Measurements from ENCODE around the gene FCHO1.

Gene FCHO1, protein sequence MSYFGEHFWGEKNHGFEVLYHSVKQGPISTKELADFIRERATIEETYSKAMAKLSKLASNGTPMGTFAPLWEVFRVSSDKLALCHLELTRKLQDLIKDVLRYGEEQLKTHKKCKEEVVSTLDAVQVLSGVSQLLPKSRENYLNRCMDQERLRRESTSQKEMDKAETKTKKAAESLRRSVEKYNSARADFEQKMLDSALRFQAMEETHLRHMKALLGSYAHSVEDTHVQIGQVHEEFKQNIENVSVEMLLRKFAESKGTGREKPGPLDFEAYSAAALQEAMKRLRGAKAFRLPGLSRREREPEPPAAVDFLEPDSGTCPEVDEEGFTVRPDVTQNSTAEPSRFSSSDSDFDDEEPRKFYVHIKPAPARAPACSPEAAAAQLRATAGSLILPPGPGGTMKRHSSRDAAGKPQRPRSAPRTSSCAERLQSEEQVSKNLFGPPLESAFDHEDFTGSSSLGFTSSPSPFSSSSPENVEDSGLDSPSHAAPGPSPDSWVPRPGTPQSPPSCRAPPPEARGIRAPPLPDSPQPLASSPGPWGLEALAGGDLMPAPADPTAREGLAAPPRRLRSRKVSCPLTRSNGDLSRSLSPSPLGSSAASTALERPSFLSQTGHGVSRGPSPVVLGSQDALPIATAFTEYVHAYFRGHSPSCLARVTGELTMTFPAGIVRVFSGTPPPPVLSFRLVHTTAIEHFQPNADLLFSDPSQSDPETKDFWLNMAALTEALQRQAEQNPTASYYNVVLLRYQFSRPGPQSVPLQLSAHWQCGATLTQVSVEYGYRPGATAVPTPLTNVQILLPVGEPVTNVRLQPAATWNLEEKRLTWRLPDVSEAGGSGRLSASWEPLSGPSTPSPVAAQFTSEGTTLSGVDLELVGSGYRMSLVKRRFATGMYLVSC

DNA sequence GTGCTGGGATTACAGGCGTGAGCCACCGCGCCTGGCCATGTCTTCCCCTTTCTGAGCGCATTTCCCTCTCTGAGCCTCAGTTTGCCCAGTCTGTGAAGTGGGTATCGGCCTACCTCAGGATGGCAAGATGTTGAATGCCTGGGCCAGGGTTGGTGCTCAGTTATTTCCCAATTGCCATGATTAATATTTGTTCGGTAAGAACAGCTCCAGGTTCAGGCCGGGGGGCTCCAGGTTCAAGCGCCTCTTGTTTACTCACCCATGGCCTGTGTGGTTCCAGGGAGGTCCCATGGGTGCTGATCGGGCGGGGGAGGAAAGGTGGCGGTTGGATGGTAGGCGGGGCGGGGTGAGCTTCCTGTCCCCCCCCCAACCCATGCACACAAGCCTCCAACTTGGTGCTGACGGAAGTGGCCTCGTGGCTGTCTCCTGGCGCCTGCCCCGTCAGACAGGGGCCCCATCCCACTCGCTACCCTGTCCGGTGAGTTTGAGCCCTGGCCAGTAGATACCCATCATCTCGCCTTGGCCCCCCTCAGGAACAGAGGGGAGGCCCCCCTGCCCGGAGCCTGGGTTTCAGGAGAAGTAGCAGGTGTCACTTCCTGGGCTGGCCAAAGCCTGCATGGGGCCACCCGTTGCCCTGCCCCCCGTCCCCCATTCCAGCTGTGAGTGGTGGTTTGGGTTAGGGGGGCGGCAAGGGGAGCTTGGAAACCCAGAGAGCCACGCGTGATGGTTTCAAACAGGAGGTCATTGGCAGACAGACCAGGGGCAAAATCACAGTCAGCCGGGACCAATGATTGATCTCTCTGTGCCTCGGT, at the start of gene FCHO1:
TSS of gene FCHO1 (plus strand) at position 375 of the 809 bp plus-strand sequence. CDS start 3,688 bp downstream, outside the sequence.
- peak in 25 of 56 donors; percentile 5 to 62 (median 33) for DNase-seq

DNA sequence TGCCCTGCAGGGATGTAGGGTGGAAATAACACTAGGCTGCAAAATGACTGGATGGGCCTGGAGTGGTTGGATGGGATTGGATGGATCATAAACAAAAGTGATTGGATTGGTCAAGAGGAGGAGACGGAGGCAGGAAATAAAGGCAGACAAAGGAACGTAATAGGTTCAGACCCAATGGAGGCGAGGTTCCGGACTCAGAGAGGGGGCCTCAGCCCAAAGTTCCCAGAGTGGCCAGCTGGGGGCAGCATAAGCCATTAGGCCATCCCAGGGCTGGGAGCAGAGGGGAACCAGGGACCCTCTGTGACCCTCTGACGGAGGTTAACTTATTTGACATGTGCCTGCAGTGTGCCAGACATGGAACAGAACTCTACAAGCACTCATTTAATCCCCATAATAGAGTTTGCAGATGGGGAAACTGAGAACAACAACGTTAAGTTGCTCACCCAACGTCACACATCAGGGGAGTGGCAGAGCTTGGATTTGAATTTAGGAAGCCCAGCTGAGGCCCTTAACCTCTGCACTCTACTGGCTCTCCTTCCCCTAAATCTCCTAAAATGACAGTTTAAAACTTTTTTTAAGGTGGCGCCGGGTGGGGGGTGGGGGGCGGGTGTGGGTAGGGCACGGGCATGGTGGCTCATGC, 47.3 kb upstream of the FCHO1 start:
- DNase-seq, result peak in 31 of 56 donors; percentile 7 to 70 (median 29)

DNA sequence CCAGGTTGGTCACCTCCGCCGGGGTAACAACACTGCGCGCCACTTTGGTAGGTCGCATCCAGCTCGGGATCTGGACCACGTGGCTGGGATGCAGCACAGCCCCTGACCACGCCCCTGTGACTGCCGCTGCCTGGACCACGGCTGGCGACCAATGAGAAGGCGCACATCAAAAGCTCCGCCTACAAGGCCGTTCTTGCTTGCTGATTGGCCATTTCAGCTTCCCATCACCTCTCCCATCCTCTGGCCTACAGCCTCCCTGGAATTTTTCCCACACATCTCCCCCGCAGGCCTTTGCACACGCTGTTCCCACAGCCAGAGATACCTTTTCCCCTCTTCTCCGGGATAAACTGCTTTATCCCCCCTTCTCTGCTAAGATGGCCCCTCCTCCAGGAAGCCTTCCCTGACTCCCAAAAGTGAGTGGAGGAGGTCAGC, 44.5 kb upstream of the FCHO1 start:
- DNase-seq, result peak in 35 of 56 donors; percentile 4 to 73 (median 43)

DNA sequence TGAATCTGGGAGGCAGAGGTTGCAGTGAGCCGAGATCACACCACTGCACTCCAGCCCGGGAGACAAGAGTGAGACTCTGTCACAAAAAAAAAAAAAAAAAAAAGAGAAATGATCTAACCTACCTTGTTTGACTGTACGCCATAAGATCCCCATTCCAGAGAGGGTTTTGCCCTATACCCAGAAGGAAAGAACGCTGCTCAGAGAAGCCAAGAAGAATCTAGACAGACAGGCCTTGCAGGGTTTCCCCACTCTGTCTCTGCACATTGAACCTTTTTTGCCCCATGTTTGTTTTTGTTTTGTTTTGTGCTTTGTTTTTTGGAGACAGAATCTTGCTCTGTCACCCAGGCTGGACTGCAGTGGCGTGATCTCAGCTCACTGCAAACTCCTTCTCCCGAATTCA, 39.4 kb upstream of the FCHO1 start:
- DNase-seq, result no peak

DNA sequence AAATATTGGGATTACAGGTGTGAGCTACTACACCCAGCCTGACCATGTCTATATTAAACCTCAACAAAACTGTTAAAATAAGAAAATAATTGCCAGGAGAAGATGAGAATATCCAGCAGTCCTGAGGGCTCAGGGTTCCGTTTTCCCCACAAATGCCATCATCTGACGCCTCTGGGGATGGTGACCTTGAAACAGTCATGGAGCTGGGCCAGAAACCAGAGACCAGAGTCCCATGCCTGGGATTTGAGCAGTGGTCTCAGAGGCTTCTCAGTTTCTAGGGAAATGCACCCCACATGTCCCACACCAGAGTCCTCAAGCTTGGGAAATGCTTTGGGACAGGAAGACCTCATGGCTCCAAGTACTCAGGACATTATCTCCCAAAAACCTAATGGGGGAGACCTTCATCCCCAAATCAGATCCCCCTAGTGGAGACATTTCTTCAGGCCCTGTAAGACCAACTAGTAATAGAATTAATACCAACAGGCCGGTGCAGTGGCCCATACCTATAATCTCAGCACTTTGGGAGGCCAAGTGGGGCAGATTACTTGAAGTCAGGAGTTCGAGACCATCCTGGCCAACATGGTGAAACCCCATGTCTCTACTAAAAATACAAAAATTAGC, 34.9 kb upstream of the FCHO1 start:
- DNase-seq, result no peak

DNA sequence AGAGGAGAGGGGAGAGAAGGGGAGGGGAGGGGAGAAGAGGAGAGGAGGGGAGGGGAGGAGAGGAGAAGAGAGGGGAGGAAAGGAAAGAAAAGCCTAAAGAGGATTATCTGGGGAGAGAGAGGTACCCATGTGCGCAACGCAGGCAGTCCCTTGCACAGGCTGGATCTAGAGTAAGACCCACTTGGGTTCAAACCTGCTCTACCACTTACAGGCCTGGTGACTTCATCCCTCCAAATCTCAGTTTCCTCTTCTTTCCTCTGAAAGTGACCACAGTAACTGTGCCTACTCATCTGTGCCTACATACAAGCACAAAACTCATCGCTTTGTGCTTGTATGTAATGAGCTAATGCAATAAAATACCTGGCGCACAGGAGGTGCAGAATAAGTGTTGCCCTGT, 32.7 kb upstream of the FCHO1 start:
- no peak for DNase-seq

DNA sequence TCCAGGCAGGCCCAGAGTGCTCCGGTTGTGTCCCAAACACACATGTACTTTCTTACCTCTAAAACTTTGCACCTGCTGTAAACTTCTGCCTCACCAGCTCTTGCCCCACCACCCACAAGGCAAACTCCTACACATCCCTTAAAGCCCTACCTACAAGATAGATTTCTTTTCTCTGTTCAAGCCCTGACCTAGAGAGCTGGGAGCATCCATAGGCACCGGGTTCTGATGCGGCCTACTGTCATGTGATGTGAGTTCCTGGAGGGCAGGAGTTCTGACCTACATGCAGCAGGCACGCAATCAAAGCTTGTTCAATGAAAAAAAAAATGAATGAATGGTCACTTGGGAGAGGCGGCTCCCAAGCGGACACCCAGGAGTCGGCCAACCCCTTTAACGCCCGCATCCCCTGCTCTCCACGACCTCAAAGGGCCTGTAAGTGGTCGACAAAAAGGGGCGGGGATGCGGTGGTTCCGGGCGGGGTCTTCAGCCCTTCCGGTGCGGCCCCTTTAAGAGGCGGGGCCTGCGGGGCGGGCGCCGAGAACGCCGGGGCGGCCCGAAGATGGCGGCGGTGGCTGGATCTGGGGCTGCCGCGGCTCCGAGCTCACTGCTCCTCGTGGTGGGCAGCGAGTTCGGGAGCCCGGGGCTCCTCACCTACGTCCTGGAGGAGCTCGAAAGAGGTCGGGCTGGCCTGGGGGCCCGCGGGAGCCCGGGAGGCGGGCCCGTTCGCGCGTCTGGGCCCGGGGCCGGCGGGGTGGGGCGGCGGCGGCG, 32.1 kb upstream of the FCHO1 start, which contains the start of gene MAP1S:
TSS of gene MAP1S (plus strand) at position 534 of the 765 bp plus-strand sequence. CDS start at position 557, 23 bp downstream.
- peak in 32 of 56 donors; percentile 7 to 72 (median 37) for DNase-seq

DNA sequence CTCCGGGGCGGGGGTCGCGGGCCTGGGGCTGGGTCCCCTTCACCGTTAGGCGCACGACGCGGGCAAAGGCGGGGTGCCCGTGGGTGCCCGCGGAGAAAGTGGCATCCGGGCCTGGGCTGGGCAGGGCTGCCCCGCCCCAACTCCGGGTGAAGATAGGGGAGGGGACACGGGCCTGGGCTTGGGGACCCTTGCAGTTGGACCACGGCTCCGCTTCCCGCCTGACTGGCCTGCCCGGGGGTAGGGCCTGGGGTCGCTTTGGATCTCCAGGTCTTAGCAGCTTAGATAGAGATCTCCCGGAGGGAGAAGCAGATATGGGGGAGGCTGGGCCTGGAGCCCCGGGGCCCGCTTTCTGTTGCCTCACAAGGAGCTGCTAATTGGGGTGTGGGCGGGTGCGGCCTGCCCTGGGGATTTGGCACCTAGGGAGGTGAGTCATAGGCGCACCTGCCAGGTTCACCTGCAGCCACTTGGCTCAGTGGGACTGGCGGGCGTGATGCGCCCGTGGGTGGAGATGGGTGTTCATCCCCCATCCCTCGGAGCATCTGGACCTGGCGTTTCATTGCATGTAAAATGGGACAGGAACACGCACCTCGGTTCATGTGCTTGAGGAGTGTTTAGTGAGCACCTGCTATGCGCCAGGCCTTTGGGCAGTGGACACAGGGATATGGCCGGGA, 31.4 kb upstream of the FCHO1 start:
- peak in 7 of 56 donors; percentile 6 to 42 (median 22) for DNase-seq

DNA sequence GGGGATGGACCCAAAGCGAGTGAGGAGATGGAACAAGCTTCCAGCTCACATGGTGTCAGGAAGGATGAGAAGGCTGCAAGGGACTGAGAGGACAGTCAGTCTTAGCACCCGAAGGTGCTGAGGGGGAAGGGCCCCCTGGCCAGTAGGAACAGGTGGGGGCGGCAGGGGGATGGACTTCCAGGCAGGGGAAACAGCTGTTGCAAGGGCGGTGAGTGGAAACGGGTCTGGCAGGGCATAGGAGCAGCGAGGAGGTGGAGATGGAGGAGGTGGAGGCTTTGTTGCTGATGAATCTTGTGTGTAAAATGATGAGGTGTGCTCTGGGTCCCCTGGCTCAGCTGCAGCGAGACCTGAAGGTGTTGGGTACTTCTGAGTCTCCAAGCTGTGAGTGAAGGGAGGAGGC, 30.8 kb upstream of the FCHO1 start:
- DNase-seq, result peak in 2 of 56 donors; percentile 6 to 10

DNA sequence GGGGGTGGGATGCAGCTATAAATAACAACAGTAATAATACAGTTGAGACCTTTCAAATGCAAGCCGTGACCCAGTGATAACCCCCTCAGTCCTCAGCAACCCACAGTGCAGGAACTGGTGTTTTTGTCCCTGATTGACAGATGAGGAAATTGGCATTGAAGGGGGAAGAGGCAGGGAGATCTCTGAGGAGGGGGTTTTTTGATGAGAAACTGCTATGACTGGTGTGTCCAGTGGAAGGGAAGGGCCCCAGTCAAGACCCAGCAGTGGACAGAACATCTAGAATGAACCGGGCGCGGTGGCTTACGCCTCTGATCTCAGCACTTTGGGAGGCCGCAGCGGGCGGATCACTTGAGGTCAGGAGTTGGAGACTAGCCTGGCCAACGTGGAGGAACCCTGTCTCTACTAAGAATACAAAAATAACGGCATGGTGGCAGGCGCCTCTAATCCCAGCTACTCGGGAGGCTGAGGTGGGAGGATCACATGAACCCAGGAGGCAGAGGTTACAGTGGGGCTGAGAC, 30.1 kb upstream of the FCHO1 start:
- DNase-seq, result no peak

DNA sequence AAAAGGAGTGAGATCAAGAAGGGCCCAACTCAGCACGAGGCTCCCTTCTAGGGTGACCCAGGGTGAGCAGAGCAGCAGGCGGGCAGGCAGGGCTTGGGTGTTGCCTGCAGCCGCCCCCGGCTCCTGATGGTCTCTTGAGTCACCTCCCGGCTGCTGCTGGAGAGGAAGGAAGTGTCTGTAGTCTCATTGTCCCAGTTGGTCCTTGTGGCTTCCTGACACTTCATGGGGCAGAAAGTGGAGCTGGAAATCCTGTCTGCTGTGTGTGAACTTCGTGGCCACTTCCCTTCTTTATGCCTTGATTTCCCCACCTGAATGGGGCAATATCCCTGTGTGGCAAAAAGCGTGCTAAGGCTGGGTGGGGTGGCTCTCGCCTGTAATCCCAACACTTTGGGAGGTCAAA, 29.5 kb upstream of the FCHO1 start:
- DNase-seq, result peak in 5 of 56 donors; percentile 15 to 24 (median 16)

DNA sequence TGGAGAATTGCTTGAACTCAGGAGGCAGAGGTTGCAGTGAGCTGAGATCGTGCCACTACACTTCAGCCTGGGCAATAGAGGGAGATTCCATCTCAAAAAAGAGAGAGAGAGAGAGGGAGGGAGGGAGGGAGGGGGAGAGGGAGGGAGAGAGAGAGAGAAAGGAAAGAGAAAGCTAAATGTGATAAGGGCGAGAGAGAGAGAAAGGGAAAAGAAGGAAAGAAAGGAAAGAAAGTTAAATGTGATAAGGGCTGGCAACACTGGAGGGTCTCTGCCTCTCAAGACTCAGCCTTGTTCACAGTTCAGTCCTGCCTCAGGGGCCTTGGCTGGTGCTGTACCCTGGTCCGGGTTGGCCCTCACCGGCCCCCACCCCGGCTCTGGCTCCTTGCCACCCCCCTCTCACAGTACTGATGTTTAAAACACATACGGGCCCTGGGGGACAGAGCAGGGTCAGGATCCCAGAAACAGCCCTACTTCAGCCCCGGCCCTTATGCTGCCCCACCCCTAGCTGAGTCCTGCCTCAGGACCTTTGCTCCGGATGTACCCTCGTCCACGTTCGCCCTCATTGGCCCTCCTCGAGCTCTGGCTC, 28.5 kb upstream of the FCHO1 start:
- no peak for DNase-seq

DNA sequence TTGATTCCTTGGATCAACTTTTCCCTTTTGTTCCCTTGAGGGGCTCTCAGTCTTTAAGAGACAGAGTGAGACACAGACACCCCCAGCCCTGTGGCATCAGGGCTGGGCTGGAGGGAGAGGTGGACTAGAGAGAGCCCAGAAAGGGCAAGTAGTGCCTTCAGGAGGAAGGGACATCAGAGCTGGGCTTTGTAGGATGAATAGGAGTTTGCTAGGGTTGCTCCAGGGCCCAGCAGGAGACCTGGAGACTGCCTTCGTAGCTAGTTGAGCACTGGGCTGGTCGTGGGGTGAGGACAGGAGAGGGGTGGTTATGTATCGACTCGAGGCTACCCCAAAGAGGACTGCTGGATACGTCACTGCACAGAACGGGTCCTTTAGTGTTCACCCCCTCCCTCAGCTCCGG, 26.6 kb upstream of the FCHO1 start:
- no peak for DNase-seq

DNA sequence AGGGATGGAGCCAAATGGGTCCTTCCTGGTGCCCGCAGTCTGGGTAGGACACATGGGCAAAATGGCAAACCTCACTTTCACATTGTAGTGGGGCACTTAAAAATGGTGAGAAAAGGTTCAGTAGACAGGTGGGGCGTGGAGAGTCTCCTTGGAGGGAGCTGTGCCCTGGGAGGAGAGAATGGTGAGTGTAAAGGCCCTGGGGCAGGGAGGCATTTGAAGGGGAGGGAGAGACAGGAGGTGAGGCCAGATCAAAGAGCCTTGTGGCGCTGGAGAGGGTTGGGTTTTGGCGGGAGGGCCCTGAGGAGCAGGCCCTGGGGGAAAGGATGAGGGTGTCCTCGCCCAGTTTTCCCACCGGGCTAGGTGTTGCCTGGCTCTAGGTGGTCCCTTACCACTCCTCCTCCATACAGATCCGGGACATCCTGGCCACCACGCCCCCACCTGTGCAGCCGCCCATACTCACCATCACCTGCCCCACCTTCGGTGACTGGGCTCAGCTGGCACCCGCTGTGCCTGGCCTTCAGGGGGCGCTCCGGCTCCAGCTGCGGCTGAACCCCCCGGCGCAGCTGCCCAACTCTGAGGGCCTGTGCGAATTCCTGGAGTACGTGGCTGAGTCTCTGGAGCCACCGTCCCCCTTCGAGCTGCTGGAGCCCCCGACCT, 25.7 kb upstream of the FCHO1 start:
- DNase-seq, result no peak

DNA sequence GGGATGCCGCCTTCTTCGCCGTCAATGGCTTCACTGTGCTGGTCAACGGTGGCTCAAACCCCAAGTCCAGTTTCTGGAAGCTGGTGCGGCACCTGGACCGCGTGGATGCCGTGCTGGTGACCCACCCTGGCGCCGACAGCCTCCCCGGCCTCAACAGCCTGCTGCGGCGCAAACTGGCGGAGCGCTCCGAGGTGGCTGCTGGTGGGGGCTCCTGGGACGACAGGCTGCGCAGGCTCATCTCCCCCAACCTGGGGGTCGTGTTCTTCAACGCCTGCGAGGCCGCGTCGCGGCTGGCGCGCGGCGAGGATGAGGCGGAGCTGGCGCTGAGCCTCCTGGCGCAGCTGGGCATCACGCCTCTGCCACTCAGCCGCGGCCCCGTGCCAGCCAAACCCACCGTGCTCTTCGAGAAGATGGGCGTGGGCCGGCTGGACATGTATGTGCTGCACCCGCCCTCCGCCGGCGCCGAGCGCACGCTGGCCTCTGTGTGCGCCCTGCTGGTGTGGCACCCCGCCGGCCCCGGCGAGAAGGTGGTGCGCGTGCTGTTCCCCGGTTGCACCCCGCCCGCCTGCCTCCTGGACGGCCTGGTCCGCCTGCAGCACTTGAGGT, 25.0 kb upstream of the FCHO1 start:
- no peak for DNase-seq

DNA sequence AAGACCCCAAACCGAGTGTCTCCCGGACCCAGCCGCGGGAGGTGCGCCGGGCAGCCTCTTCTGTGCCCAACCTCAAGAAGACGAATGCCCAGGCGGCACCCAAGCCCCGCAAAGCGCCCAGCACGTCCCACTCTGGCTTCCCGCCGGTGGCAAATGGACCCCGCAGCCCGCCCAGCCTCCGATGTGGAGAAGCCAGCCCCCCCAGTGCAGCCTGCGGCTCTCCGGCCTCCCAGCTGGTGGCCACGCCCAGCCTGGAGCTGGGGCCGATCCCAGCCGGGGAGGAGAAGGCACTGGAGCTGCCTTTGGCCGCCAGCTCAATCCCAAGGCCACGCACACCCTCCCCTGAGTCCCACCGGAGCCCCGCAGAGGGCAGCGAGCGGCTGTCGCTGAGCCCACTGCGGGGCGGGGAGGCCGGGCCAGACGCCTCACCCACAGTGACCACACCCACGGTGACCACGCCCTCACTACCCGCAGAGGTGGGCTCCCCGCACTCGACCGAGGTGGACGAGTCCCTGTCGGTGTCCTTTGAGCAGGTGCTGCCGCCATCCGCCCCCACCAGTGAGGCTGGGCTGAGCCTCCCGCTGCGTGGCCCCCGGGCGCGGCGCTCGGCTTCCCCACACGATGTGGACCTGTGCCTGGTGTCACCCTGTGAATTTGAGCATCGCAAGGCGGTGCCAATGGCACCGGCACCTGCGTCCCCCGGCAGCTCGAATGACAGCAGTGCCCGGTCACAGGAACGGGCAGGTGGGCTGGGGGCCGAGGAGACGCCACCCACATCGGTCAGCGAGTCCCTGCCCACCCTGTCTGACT, 24.1 kb upstream of the FCHO1 start:
- no peak for DNase-seq

Data from amygdala (tissue), 56 donors.